Osteocyte (in vitro differentiated cells): ENCODE measurements around the gene SLC17A9. TPM values are rescaled to one million over a fixed set of nuclear protein-coding genes. Genes with fewer than 3 reads are reported as not detected.

Experiments
- DNase-seq: peaks from one replicate; pipeline ENCODE4 v3.0.0; 2021; ENCODE audit warnings: mixed read lengths; ENCODE audit not compliant: unreplicated experiment; ENCODE audit errors: extremely low spot score
- H3K27ac Mint-ChIP-seq: one replicate; pipeline ENCODE4 v1.8.0; 2021; ENCODE audit warnings: mild to moderate bottlenecking, mixed read lengths; ENCODE audit not compliant: unreplicated experiment
- H3K27me3 Mint-ChIP-seq: one replicate; pipeline ENCODE4 v1.8.0; 2021; ENCODE audit warnings: mixed read lengths; ENCODE audit not compliant: unreplicated experiment
- H3K36me3 Mint-ChIP-seq: one replicate; pipeline ENCODE4 v1.8.0; 2021; ENCODE audit warnings: mixed read lengths; ENCODE audit not compliant: unreplicated experiment
- H3K4me1 Mint-ChIP-seq: one replicate; pipeline ENCODE4 v1.8.0; 2021; ENCODE audit warnings: mixed read lengths; ENCODE audit not compliant: unreplicated experiment
- H3K4me3 Mint-ChIP-seq: one replicate; pipeline ENCODE4 v1.8.0; 2021; ENCODE audit warnings: mild to moderate bottlenecking, moderate library complexity, mixed read lengths; ENCODE audit not compliant: unreplicated experiment
- H3K9me3 Mint-ChIP-seq: one replicate; pipeline ENCODE4 v1.8.0; 2021; ENCODE audit warnings: mixed read lengths; ENCODE audit not compliant: unreplicated experiment
- total RNA-seq: library from RNA; stranded (reverse); gene quantifications from 2 replicates; pipeline ENCODE4 v1.2.1, GENCODE V29; 2021
- TF ChIP-seq, protein P1 (sequence below): fragments of 200-600 bp; sonication (generic); IDR thresholded peaks from 2 replicates; pipeline ENCODE4 v1.5.0; 2021; ENCODE audit warnings: antibody characterized with exemption, mild to moderate bottlenecking, moderate library complexity

Gene SLC17A9
- total RNA-seq, 1 donor from 2014 or later = not detected

DNA sequence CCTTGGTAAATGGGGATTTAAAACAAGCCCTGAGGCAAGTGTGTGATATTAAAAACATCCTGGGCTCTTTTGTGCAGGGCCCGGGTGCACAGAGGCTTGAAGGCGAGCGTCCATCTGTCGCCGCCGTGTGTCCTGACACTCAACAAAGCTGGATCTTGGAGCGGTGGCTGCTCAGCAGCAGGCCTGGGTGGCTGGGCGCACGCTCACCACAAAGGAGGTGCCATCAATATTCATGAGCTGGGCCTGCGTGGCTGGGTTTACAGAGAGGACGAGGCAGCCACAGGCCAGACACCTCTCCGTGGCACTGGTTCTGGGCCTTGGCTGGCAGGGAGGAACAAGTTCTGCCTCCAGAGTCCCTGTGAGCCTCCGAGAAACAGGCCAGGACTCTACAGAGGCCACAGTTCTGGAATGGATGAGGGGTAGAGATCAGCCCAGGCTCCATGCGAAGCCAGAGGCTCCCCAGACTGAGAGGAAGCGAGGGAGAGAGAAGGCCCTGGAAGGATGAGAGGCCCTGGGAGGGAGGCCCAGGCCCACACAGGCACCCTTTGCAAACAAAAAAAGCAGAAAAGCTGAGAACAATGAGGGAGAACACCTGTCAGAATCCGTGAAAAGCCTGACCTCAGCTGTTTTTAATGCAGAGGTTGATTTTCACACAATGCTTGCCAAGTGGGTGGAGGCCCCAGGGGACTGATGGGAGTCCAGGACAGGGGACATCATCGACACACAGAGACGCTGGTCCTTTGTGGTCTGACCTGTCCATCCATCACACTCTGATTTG, 32.3 kb downstream of the SLC17A9 start:
- peaks cover 31% of the 10 kb centered on the region for H3K27me3 Mint-ChIP-seq
- no peak for DNase-seq
- no peaks in the 10 kb centered on the region for H3K9me3 Mint-ChIP-seq
- H3K4me3 Mint-ChIP-seq = no peak overlapping the region
- no peak overlapping the region for H3K27ac Mint-ChIP-seq
- TF ChIP-seq, protein P1, sequence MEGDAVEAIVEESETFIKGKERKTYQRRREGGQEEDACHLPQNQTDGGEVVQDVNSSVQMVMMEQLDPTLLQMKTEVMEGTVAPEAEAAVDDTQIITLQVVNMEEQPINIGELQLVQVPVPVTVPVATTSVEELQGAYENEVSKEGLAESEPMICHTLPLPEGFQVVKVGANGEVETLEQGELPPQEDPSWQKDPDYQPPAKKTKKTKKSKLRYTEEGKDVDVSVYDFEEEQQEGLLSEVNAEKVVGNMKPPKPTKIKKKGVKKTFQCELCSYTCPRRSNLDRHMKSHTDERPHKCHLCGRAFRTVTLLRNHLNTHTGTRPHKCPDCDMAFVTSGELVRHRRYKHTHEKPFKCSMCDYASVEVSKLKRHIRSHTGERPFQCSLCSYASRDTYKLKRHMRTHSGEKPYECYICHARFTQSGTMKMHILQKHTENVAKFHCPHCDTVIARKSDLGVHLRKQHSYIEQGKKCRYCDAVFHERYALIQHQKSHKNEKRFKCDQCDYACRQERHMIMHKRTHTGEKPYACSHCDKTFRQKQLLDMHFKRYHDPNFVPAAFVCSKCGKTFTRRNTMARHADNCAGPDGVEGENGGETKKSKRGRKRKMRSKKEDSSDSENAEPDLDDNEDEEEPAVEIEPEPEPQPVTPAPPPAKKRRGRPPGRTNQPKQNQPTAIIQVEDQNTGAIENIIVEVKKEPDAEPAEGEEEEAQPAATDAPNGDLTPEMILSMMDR = no peak
- H3K36me3 Mint-ChIP-seq = no peaks in the 10 kb centered on the region
- H3K4me1 Mint-ChIP-seq = no peaks in the 10 kb centered on the region

DNA sequence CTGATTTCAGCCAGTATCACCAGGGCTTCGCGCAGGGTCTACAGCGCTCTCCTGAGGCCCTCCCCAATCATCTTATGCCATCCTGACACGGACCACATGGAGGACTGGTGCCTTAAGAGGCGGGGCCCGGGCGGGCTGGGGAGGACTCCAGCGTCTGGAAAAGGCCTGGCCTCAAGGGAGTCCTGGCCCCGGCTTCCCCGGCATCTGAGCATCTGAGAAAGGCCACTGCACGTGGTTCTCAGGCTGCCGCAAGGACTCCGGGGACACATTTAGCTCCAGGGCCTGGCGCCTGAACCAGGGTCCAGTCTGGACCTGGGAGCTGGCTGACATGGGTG, 32.9 kb downstream of the SLC17A9 start:
- Mint-ChIP-seq H3K9me3 (no peaks in the 10 kb centered on the region), H3K36me3 (no peaks in the 10 kb centered on the region)

DNA sequence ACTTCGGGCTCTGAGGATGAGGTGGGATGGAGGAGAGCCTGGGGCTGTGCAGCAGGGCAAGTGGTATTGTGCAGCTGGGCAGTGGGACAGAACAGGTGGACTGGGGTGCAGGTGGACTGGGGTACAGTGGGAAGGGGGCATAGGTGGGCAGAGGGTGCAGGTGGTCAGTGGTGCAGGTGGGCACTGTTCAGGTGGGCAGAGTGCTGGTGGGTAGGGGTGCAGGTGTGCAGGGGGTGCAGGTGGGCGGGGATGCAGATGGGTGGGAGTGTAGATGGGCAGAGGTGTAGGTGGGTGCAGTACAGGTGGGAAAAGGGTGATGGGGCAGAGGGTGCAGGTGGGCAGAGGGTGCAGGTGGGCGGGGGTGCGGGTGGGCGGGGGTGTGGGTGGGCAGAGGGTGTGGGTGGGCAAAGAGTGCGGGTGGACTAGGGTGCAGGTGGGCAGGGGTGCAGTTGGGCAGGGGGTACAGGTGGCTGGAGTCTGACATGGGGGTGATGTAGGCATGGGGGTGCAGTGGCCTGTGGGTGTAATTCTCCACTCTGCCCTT, 33.8 kb downstream of the SLC17A9 start:
- H3K36me3 Mint-ChIP-seq = no peaks in the 10 kb centered on the region
- H3K27ac Mint-ChIP-seq = no peak overlapping the region
- H3K4me3 Mint-ChIP-seq = no peak overlapping the region
- TF ChIP-seq, protein P1 = no peak
- H3K4me1 Mint-ChIP-seq = no peaks in the 10 kb centered on the region
- H3K27me3 Mint-ChIP-seq = peaks cover 28% of the 10 kb centered on the region
- no peaks in the 10 kb centered on the region for H3K9me3 Mint-ChIP-seq
- no peak for DNase-seq

More for the DNA sequence above, 32.9 kb downstream of the SLC17A9 start:
- Mint-ChIP-seq H3K4me1 (no peaks in the 10 kb centered on the region), H3K27me3 (peaks cover 27% of the 10 kb centered on the region), H3K4me3 (no peak overlapping the region), H3K27ac (no peak overlapping the region)
- TF ChIP-seq, protein P1 = no peak
- no peak for DNase-seq

DNA sequence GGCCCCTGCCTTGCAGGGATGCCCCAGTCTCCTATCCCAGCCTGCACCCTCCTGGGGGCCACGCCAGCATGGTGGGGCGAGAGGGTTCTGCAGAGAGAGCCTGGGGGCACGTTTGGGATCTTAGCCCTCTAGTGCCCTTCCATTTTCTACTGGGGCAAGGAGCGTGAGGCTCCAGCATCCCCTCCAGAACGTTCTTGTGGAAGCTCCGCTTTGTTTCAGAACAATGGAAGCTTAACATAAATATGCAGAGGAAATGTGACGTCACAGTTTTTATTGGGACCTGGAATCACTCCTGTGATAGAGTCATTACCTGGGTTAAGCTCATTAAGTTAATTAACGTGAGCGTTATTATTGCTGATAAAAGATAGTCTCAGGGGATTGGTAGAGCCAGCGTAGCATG, 34.6 kb downstream of the SLC17A9 start:
- H3K36me3 Mint-ChIP-seq = no peaks in the 10 kb centered on the region
- no peak overlapping the region for H3K4me3 Mint-ChIP-seq
- DNase-seq = no peak
- peaks cover 24% of the 10 kb centered on the region for H3K27me3 Mint-ChIP-seq
- no peaks in the 10 kb centered on the region for H3K9me3 Mint-ChIP-seq
- TF ChIP-seq, protein P1 = no peak
- no peaks in the 10 kb centered on the region for H3K4me1 Mint-ChIP-seq
- H3K27ac Mint-ChIP-seq = no peak overlapping the region

DNA sequence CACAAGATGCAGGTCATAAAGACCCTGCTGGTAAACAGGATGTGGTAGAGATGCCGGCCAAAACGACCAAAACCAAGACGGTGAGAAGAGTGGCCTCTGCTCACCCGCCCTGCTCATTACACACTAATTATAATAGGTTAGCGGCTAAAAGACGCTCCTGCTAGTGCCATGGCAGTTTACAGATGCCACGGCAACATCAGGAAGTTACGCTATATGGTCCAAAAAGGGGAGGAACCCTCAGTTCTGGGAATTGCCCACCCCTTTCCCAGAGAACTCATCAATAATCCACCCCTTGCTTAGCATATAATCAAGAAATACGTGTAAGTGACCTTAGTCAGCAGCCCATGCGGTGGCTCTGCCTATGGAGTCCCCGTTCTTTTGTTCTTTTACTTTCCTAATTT, 36.7 kb downstream of the SLC17A9 start:
- no peaks in the 10 kb centered on the region for H3K36me3 Mint-ChIP-seq
- H3K4me3 Mint-ChIP-seq = no peak overlapping the region
- TF ChIP-seq, protein P1 = no peak
- no peaks in the 10 kb centered on the region for H3K4me1 Mint-ChIP-seq
- peaks cover 21% of the 10 kb centered on the region for H3K27me3 Mint-ChIP-seq
- H3K9me3 Mint-ChIP-seq = no peaks in the 10 kb centered on the region
- DNase-seq = no peak
- no peak overlapping the region for H3K27ac Mint-ChIP-seq
